Measurements from ENCODE around the gene SEC23IP. TPM values are rescaled to one million over a fixed set of nuclear protein-coding genes. Genes with fewer than 3 reads are reported as not detected.

The SEC23IP gene
- total RNA-seq, 1 donor: 44.9 TPM

DNA sequence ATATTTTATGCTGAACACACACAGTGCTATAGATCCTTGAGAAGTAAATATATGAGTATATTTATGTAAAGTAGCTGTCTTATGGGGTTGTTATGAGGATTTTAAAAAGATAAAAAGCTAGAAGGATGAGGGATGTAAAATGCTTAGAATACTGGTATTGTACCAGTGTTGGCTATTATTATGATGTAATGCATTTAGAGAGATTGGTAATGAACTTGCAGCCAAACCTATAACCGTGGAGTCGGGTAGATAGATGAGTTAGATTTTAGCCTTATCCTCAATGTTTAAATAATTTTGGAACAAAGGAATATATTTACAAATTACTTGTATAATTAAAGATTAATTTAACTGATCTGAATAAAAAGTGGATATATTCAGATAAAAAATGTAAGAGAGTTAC lies 99.3 kb downstream of the SEC23IP start:
- H3K4me3 ChIP-seq (ENCODE audit: low read depth, low read length): no peak overlapping the region
- TF ChIP-seq, protein P1, sequence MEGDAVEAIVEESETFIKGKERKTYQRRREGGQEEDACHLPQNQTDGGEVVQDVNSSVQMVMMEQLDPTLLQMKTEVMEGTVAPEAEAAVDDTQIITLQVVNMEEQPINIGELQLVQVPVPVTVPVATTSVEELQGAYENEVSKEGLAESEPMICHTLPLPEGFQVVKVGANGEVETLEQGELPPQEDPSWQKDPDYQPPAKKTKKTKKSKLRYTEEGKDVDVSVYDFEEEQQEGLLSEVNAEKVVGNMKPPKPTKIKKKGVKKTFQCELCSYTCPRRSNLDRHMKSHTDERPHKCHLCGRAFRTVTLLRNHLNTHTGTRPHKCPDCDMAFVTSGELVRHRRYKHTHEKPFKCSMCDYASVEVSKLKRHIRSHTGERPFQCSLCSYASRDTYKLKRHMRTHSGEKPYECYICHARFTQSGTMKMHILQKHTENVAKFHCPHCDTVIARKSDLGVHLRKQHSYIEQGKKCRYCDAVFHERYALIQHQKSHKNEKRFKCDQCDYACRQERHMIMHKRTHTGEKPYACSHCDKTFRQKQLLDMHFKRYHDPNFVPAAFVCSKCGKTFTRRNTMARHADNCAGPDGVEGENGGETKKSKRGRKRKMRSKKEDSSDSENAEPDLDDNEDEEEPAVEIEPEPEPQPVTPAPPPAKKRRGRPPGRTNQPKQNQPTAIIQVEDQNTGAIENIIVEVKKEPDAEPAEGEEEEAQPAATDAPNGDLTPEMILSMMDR (IDR thresholded peaks at IDR 0.05; ENCODE audit: insufficient read depth, low read depth, low read length): no peak
- no peak for DNase-seq (ENCODE audit: low read depth)

Small RNA genes within 50 kb of the gene (small RNA-seq; reads per million reads assigned to genes)
- not detected for gene MIR4682

Other genes starting within 250 kb of the SEC23IP start
- 16.4 and 18.6 TPM in 2 replicates for gene BAG3, start 241.3 kb upstream of the SEC23IP start, total RNA-seq
- 25.8 and 38.0 TPM in 2 replicates for gene INPP5F, start 166.7 kb upstream of the SEC23IP start, total RNA-seq
- 43.2 and 56.1 TPM in 2 replicates for gene MCMBP, start 19.9 kb upstream of the SEC23IP start, total RNA-seq